HTERT RPE-1 (cell line): ENCODE measurements around the gene ERN1.

Experiments used
- in situ Hi-C: fragments of 300-500 bp; cut with MboI; formaldehyde crosslinking; loops from 4 replicates; pipeline ENCODE4 v1.14.3; 2020; ENCODE audit warnings: low sequenced_read_pairs

Gene ERN1

GRCh38 chr17:64064331-64064730, 65.6 kb downstream of the ERN1 start:
- in situ Hi-C loops = no loop called here

DNA sequence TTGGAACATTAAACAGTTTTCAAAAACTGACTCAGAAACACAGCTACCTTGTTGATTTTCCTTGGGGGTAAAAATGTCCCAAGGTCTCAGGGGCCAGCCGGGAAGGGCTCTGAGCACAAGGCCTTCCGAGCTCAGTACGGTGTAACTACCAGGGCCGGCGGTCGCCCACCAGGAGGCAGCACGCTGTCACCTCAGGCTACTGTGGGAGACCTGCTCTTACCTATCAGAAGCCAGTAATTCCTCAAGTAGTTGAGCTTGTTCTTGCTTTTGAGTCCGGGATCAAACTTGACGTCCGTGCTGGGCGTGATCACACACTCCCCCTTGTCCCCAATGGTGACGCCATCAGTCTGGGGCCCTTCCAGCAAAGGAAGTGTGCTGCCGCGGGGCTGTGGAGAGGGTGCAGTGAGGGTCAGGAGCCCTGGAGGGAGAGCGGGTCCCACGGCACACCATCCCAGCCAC, 66.1 kb downstream of the ERN1 start:
- in situ Hi-C loops = no loop called here

DNA sequence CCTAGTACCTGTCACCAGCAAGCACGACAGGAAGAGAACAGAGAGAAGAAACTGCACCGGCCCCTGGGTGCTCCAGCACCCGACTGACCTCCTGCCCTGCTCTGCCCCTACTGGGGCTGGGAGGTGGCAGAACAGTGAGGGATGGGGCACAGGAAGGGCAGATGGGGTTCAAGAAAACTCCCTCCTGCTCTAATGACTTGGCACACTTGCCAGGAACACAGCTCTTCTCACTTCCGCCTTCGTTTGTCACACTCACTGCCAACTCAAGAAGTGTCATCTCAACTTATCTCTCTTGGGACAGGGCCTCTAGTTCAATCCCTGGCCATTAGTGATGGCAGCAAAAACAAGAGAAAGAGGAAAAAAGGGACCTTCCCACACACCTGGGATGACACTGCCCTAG, 66.9 kb downstream of the ERN1 start:
- in situ Hi-C loops = no loop called here

GRCh38 chr17:64061178-64061898, 68.6 kb downstream of the ERN1 start:
- in situ Hi-C loops = no loop called here

GRCh38 chr17:64060331-64060730, 69.6 kb downstream of the ERN1 start:
- in situ Hi-C loops = no loop called here

GRCh38 chr17:64059756-64060155, 70.2 kb downstream of the ERN1 start:
- in situ Hi-C loops = no loop called here

DNA sequence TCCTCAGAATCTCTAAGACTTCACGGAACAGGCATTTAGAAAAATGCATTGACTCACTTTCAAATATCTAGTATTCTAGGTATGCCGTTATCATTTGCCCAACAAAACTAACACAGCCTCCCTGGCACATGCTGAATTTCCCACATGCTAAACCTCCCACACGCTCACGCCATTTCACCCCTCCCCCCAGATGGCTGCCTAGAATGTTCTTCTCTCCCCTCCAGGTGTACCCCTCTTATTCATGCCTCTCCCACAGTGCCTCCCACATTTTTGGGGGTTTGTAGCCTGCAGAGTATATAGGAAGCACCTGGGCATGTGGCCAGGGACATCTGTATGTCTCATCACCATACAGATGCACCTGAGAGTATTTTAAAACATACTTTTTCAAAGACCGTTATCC, 71.3 kb downstream of the ERN1 start:
- in situ Hi-C loops = no loop called here

DNA sequence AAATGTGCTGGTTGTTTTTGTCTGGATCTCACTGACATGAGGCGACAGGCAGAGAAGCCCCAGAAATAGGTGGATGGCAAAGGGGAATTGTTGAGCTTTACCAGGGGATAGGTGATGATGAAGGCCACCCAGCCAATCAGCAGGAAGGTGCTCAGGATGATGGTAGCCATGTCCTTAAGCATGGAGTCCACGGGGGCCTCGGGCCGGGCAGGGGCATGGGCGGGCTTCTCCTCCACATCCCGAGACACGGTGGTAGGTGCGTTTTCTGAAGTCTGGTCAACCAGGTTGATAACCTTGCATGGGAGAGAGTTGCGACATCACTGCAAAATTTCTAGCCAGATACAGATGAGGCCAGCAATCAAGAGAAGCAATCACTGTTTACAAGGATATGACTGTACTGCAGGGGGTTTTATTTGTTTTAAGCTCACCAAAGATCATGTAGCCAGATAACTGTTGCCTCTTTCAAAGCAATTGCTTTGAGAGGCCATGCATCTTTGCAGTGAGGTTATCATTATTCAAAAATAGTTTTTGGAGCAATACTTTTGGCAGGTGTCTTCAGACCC, 72.2 kb downstream of the ERN1 start:
- in situ Hi-C loops = no loop called here

GRCh38 chr17:64056269-64057005, 73.5 kb downstream of the ERN1 start:
- in situ Hi-C loops = no loop called here

- in situ Hi-C loops = no loop called here
Measured at GRCh38 chr17:64055183-64056142, 74.5 kb downstream of the ERN1 start.

- in situ Hi-C loops = no loop called here
Measured at GRCh38 chr17:64054304-64054703, 75.6 kb downstream of the ERN1 start.

DNA sequence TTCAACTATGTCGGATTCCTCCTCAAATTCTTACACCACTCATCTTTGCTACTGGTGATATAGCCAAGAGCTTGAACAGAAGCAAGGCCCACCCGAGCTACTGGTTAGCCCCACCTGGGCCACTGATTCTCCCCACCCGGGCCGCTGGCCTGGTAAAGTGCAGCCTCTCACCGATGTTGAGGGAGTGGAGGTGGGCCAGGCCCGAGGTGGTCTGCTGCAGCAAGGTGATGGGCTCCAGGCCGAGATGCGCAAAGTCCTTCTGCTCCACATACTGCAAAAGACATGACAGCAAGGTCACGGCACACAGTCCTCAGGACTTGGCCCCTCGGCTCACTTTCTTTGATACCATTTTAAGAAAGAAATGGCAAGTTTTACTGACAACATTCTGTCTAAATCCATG, 76.8 kb downstream of the ERN1 start:
- in situ Hi-C loops = no loop called here

- in situ Hi-C loops = no loop called here
Measured at GRCh38 chr17:64051153-64051552, 78.8 kb downstream of the ERN1 start.

GRCh38 chr17:64048805-64049204, 81.1 kb downstream of the ERN1 start:
- in situ Hi-C loops = no loop called here

- in situ Hi-C loops = no loop called here
Measured at GRCh38 chr17:64045176-64045575, 84.8 kb downstream of the ERN1 start.

DNA sequence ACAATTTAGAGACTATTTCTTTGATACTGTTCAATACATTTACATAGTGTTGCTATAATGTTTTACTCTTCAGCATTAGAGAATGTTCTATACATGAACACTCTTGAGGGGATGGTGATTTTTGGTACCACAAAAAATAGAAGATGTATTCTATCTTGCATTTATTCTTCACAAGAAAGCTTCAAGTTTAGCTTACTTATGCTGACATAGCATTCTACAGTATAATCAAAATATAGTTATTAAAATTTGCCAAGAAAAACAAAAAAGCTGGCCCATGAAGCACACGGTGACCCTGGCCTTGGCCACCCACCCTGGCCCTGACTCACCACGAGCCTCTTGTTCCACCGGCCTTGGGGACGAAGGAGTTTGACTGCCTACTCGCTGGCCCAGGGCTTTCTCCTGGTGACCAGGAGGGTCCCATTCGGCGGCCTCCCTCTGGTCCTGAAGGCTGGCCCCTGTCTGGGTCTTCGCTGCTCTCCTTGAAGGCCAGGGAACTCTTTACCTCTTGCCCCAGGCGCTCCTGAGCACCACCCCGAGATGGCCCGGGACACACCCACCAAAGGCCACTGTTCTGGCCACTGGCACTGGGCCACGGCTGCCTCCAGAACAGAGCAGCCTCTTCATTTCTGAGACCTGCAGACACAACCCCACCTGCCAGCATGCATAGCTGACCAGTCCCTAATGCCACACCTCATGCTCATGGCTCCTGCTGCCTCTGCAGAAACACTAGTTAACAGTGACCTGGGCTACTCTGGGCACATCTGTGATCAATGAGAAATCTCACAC, 87.1 kb downstream of the ERN1 start:
- in situ Hi-C loops = no loop called here

- in situ Hi-C loops = no loop called here
Measured at GRCh38 chr17:64041912-64042311, 88.0 kb downstream of the ERN1 start.

DNA sequence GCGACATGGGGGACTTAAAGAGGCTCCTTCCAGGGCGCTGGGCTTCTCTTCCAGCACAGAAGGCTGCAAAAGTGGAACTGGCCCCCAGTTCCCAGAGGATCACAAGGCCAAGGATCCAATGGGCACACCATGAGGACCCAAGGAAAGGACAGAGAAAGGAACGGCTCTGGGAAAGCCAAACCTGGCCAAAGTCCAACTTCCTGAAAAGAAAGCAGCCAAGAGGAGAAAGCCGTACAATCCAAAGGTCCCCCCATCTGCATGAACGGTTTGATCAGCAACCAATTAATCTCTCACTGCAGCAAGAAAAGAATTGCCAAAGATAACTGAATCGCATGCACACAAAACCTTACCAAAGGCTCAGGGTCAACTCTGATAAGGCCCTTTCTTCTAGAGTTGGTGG, 89.7 kb downstream of the ERN1 start:
- in situ Hi-C loops = no loop called here

DNA sequence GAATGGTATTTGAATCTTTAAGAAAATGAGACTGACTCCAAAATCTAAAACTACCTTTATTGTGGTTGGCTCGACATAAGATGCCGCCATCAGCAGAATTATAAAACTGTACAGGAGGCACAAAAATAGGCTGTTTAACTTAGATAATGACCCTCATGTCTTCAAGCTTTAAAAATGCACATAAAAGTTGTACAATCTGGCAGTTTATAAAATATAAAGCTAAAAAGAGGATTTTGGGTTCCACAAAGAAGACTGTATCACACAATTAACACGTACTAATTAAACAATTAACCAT, 90.9 kb downstream of the ERN1 start:
- in situ Hi-C loops = no loop called here

DNA sequence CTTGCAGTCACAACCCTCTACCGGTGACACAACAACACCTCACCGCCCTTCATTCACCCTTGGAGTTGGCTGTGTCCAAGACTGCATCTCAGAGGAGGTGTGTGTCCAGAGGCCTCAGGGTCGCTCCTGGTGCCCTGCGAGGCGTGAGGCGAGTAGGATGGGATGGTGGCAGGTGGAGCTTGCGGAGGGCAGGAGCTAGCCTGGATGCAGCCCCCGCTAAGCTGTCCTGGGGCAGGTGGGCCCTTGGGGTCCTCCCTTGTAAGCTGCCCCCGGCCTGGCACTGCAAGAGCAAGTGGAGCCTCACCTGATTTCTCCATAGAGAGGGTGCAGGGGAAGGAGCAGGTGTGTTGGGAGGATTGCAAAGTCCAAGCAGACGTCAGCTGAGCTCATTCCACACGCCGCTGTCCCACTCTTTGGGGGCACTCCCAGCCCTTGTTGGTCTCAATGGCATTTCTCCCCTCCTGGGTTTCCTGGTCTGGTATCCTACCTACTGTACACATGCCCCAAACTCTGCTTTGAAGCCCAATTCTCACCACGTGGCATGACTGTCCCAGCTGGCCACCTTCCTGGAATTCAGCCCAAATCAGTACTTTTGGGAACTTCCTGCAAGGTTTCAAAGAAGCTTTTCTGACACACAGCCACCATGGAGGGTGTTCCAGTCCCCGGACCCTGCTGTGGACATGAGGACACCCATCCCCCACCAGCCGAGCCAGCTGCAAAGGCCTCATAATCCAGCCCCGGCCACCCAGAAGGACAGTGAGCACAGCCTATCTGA, 91.4 kb downstream of the ERN1 start:
- in situ Hi-C loops = no loop called here
